NCI-H748 (cell line): Measurements from ENCODE around the gene MRPS7.
"Not testable (repeated sequence)": the region's sequence is repeated elsewhere in the genome, so short reads cannot be mapped to it uniquely, and the experiment has no call there.

ENCODE experiments used
- DNase-seq: peaks from one replicate; lab custom pipeline; 2025; ENCODE audit not compliant: unreplicated experiment; lab: John Stamatoyannopoulos, UW

Gene MRPS7

GRCh38 chr17:75270966-75271232 is 9.2 kb downstream of the MRPS7 start, which contains the start of gene MIF4GD:
Gene MIF4GD, minus strand, starts transcription at chr17:75271231. Its CDS starts 1,036 bp downstream, at chr17:75270195.
- DNase-seq = peak; percentile 81

- DNase-seq = peak; percentile 32
Measured at GRCh38 chr17:75271233-75271954, 9.7 kb downstream of the MRPS7 start.

- no peak for DNase-seq
Measured at GRCh38 chr17:75271955-75272847, 10.5 kb downstream of the MRPS7 start.

- no peak for DNase-seq
Measured at GRCh38 chr17:75272848-75273184, 11.1 kb downstream of the MRPS7 start.

- DNase-seq = no peak
Measured at GRCh38 chr17:75273977-75274708, 12.5 kb downstream of the MRPS7 start.

DNA sequence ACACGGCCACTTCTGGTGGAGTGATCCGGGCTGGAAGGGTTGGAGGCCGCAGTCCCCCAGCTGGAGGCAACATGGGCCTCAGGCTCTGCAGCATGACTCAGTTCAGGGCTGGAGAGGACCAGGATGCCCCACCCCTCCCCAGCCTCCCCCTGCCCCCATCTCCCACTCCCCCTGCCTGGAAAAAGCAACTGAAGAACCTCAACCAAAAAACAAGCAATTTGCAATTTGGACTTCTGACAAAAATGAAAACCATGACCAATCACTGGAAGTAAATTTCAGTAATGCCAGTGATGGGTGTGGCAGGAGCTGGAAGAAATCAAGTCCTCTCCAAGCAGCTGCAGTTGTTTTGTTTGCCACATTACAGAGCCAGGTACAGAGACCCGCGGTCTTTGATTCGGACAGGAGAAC is 16.0 kb downstream of the MRPS7 start:
- DNase-seq = no peak

GRCh38 chr17:75280189-75280588 is 18.5 kb downstream of the MRPS7 start:
- not testable (repeated sequence) for DNase-seq

DNA sequence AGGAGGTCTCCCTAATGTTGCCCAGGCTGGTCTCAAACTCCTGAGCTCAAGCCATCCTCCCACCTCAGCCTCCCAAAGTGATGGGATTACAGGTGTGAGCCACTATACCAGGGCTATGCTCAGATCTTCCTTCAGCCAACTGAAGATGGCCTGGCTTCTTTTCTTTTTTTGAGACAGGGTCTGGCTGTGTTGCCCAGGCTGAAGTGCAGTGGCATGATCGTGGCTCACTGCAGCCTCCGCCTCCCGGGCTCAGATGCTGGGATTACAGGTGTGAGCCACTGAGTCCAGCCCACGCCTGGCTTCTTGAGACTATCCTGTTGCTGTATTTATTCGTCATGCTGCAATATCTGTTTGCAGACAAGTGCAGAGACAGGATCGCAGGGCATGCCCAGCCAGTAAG is 23.4 kb downstream of the MRPS7 start:
- no peak for DNase-seq

GRCh38 chr17:75287221-75287620 is 25.5 kb downstream of the MRPS7 start:
- DNase-seq = no peak

GRCh38 chr17:75288359-75288758 is 26.7 kb downstream of the MRPS7 start:
- no peak for DNase-seq

- DNase-seq = peak; percentile 68
Measured at GRCh38 chr17:75288770-75289114, 27.1 kb downstream of the MRPS7 start.

DNA sequence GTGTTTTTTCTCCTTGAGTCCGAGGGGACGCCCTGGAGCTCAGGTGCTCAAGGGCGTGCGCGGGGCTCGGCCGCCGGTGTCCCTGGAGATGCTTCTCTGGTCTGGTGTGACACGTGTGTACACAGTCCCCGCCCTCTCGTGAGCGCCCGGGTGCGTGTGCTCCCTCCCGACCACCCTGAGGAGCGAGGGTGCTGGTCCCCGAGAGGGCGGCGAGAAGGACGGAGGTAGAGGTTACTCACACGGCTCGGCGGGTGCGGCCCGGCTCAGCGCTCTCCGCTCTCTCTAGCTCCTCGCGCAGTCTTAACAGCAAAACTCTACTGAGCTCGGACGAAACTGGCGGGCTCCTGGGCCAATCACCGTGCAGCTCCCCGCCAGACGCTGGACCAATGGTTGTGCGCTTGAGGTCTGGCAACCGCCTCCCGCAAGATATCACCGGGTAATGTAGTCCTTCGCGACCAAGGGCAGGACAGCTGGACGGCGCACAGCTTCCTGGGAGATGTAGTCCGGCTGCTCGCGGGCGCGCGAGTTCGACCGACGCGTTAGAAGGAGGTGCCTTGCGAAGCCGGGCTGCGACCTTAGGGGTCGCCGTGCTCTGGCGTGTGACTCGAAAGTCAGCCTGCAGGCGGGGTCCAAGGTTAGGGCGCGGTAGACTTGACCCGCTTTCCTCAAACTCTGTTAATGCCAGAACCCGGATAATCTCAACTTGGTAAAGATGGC is 27.6 kb downstream of the MRPS7 start, which contains the start of gene SLC25A19:
Gene SLC25A19, minus strand, starts transcription at position 319 of the 717 bp plus-strand sequence. CDS start 2,669 bp downstream, outside the sequence.
- peak; percentile 95 for DNase-seq

DNA sequence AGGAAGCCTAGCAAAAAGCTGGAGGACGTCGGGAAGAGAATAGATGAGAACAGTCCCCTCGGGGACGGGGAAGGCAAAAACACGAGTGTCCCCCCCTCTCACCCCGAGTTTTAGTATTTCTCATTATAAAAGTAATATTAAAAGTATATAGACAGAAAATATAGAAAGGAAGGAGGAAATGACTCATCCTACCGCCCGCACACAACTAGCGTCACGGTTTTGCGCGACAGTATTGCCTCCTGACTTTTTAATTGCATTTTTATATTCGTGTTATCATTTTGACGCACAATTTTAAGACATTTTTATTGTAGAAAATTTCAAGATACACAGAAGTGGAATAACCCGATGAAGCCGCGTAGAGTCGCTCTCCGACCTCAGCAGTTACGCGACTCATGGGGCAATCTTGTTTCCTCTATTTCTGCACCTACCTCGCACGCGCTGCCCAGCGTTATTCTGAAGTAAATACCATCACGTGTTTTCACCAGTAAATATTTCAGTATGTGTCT is 28.2 kb downstream of the MRPS7 start:
- DNase-seq = peak; percentile 18

DNA sequence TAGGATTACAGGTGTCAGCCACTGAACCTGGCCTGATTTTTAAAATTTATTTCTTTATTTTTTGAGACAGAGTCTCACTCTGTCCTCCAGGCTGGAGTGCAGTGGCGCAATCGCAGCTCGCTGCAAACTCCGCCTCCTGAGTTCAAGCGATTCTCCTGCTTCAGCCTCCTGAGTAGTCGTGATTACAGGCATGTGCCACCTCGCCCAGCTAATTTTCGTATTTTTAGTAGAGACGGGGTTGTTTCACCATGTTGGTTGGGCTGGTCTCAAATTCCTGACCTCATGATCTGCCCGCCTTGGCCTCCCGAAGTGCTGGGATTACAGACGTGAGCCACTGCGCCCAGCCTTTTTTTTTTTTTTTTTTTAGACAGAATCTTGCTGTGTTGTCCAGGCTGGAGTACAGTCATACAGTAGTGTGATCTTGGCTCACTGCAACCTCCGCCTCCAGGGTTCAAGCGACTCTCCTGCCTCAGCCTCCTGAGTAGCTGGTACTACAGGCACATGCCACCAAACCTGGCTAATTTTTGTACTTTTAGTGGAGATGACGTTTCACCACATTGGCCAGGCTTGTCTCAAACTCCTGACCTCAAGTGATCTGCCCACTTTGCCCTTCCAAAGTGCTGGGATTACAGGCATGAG is 31.2 kb downstream of the MRPS7 start:
- DNase-seq = not testable (repeated sequence)

- DNase-seq = no peak
Measured at GRCh38 chr17:75295201-75296158, 33.8 kb downstream of the MRPS7 start.

- no peak for DNase-seq
Measured at GRCh38 chr17:75300280-75300679, 38.6 kb downstream of the MRPS7 start.

GRCh38 chr17:75301049-75301448 is 39.4 kb downstream of the MRPS7 start:
- no peak for DNase-seq

DNA sequence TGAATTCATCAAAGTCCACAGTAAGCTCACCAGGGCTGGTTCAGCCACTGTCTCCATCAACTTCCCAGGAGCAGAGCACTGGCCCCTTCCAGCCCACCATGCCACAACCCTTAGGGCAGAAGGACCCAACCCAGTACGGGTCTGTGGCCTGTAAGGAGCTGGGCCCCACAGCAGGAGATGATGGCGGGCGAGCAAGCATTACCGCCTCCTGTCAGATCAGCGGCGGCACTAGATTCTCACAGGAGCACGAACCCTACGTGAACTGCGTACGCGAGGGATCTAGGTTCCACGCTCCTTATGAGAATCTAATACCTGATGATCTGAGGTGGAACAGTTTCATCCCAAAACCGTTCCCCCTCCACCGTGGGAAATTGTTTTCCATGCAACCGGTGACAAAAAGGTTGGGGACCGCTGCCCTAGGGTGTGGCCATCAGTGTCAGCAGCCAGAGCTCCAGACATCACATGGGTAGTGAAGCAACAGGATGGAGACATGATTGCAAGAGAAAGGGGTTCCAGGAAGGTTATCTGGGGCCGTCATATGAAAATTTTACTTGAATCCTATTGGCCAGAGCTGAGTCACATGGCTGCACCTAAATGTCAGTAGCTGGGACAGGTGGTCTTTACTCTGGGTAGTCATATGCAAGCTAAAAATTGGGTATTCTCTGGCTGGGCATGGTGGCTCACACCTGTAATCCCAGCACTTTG is 40.0 kb downstream of the MRPS7 start:
- DNase-seq = no peak
